Kidney (tissue), 14 donors: ENCODE results near the gene PRXL2B. TPM values are rescaled to one million over a fixed set of nuclear protein-coding genes. Genes with fewer than 3 reads are reported as not detected.
A peak's percentile ranks its signal among the peaks of the same experiment; 100 is the strongest.

Experiments
- DNase-seq, 5 donors: peaks; one replicate each; pipeline ENCODE4 v3.0.0-alpha.2; 2013 to 2020
- FAIRE-seq: peaks from 2 replicates; lab custom pipeline; 2012; peaks lifted over from hg19 to GRCh38; lab: Jason Lieb, UNC
- H3K27ac ChIP-seq, 2 donors: one replicate each; pipeline ENCODE4 v1.7.0; 2013; ENCODE audit warnings: low read depth in 2 of 2, low read length in 2 of 2, inconsistent platforms in 1 of 2
- H3K27me3 ChIP-seq: one replicate; pipeline ENCODE4 v1.7.1; 2013; ENCODE audit warnings: low read length, inconsistent platforms; ENCODE audit not compliant: control insufficient read depth, insufficient read depth
- H3K36me3 ChIP-seq, 3 donors: one replicate each; pipeline versions ENCODE4 v1.7.0 to v1.7.1; 2013; ENCODE audit warnings: low read length in 3 of 3, control low read depth in 1 of 3, inconsistent platforms in 1 of 3; ENCODE audit not compliant: insufficient read depth in 3 of 3, control insufficient read depth in 2 of 3
- H3K4me1 ChIP-seq, 3 donors: one replicate each; pipeline versions ENCODE4 v1.7.0 to v1.7.1; 2013; ENCODE audit warnings: low read length in 3 of 3, inconsistent platforms in 1 of 3, low read depth in 1 of 3; ENCODE audit not compliant: control insufficient read depth in 2 of 3, insufficient read depth in 2 of 3
- H3K4me3 ChIP-seq, 3 donors: one replicate each; pipeline versions ENCODE4 v1.7.0 to v1.8.1; 2013; ENCODE audit warnings: low read length in 3 of 3, control low read depth in 1 of 3, inconsistent platforms in 1 of 3
- H3K9ac ChIP-seq, 3 donors: one replicate each; pipeline versions ENCODE4 v1.7.0 to v1.7.1; 2013; ENCODE audit warnings: low read length in 3 of 3, control low read depth in 1 of 3, inconsistent platforms in 1 of 3
- H3K9me3 ChIP-seq, 3 donors: one replicate each; pipeline versions ENCODE4 v1.7.0 to v1.7.1; 2013; ENCODE audit warnings: low read length in 3 of 3, control low read depth in 1 of 3, inconsistent platforms in 1 of 3; ENCODE audit not compliant: control insufficient read depth in 2 of 3, insufficient read depth in 1 of 3
- CTCF ChIP-seq: IDR thresholded peaks from 3 replicates; pipeline ENCODE4 v1.5.1; 2012; ENCODE audit warnings: mild to moderate bottlenecking, moderate library complexity, borderline replicate concordance; ENCODE audit not compliant: insufficient read depth; ENCODE audit errors: extremely low read depth
- intact Hi-C: fragments of 100-400 bp; cut with DNase I; formaldehyde crosslinking; loops from one replicate; pipeline ENCODE4 v1.11.1; 2022
- polyA plus RNA-seq: library from polyadenylated mRNA; stranded (reverse); fragments of 350-450 nt; fragmentation: Illumina TruSeq; extraction: RNeasy Lipid Tissue Mini Kit (QIAGEN cat#74804); gene quantifications from one replicate; pipeline ENCODE4 v1.2.3, GENCODE V29; 2014; ENCODE audit warnings: low read depth, low replicate concordance; ENCODE audit not compliant: insufficient read depth
- total RNA-seq: library from RNA; stranded (reverse); fragmentation: NEBNext Ultra II Directional; extraction: Animal tissue kit (Norgen Biotek cat#: 25700); gene quantifications from one replicate; pipeline ENCODE4 v1.2.1, GENCODE V29; 2021
- donor health status: control.
- donor health status: control.
- donor health status: control.
- donor health status: control.
- donor health status: control.
- donor health status: DM: yes; HTN: yes; CAD: no.
- donor health status: Normal renal cell carcinoma (clear cell type).

Gene PRXL2B
- total and polyA plus RNA-seq, 2 donors from 2014 or later = 25.6 to 39.5 TPM

GRCh38 chr1:2558861-2559260, 27.7 kb upstream of the PRXL2B start:
- no peak overlapping the region for H3K9ac ChIP-seq
- DNase-seq (peak in 1 of 5 donors; percentile 65), FAIRE-seq (no peak)
- no peaks in the 10 kb centered on the region for H3K36me3 ChIP-seq
- intact Hi-C loops = no loop called here
- no peak overlapping the region for H3K27ac ChIP-seq
- H3K4me1 ChIP-seq = peaks cover 0 to 24% (median 13%) of the 10 kb centered on the region in 3 donors
- no peak overlapping the region for H3K4me3 ChIP-seq
- no peak for TF ChIP-seq CTCF
- H3K27me3 ChIP-seq = no peaks in the 10 kb centered on the region
- no peaks in the 10 kb centered on the region for H3K9me3 ChIP-seq

GRCh38 chr1:2559509-2560298, 26.9 kb upstream of the PRXL2B start:
- no peak overlapping the region for H3K4me3 ChIP-seq
- no peaks in the 10 kb centered on the region for H3K27me3 ChIP-seq
- H3K27ac ChIP-seq = no peak overlapping the region
- H3K4me1 ChIP-seq = peaks cover 0 to 24% (median 13%) of the 10 kb centered on the region in 3 donors
- FAIRE-seq (no peak), DNase-seq (peak in 1 of 5 donors; percentile 83)
- intact Hi-C loops = no loop called here
- H3K36me3 ChIP-seq = no peaks in the 10 kb centered on the region
- H3K9ac ChIP-seq = no peak overlapping the region
- no peak for TF ChIP-seq CTCF
- H3K9me3 ChIP-seq = no peaks in the 10 kb centered on the region

- FAIRE-seq (no peak), DNase-seq (peak in 1 of 5 donors; percentile 71)
- H3K36me3 ChIP-seq = no peaks in the 10 kb centered on the region
- no peak overlapping the region for H3K4me3 ChIP-seq
- intact Hi-C loops = no loop called here
- H3K27ac ChIP-seq = no peak overlapping the region
- no peak for TF ChIP-seq CTCF
- peaks cover 0 to 19% (median 8%) of the 10 kb centered on the region in 3 donors for H3K4me1 ChIP-seq
- no peak overlapping the region for H3K9ac ChIP-seq
- H3K9me3 ChIP-seq = no peaks in the 10 kb centered on the region
- H3K27me3 ChIP-seq = no peaks in the 10 kb centered on the region
Measured at GRCh38 chr1:2560299-2561073, 26.1 kb upstream of the PRXL2B start.
